ENCODE measurements around the gene CDKL1. TPM values are rescaled to one million over a fixed set of nuclear protein-coding genes. Genes with fewer than 3 reads are reported as not detected.

The CDKL1 gene
- total RNA-seq, 4 donors from 2014 or later, result 8.2 to 22.5 (median 9.5) TPM

DNA sequence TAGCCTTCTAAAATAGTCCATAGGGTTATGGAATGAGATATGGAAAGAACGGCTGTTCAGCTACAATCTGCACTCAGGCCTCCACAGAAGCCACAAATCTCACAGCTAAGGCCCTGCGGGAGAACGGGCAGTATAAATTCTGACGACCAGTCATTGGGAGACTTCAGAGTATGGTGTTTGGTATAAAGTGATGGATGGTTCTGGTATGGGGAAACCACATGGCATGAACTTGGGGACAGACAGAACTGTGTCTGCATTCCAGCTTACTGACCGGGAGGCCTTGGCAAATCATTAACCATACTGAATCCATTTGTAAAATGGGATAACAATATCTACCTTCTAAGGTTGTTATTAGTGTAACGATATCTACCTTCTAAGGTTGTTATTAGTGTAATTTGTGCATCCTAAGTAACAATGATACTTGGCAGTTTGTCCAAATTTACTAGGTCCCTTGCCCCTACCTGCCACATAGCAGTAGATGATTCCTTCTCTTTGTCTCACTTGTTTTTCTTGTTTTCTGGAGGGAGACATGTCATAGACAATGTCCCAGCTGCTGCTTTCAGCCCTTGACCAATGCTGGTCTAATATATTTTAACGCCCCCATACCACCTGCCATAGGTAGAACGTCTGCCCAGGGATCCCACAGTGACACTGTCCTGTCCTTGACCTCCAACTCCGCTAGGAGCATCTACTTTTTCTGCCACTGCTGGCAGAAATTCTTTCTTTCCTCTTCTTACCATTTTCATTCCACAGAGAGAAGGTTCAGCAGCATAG, 6.8 kb downstream of the CDKL1 start:
- Histone ChIP-seq H3K36me3 (peaks cover 0 to 24% (median 0%) of the 10 kb centered on the region in 3 donors), H3K9me3 (no peaks in the 10 kb centered on the region), H3K4me1 (peaks cover 0 to 11% (median 0%) of the 10 kb centered on the region in 4 donors), H3K4me3 (no peak overlapping the region), H3K27ac (no peak overlapping the region), H3K27me3 (no peaks in the 10 kb centered on the region)
- TF ChIP-seq POLR2A (IDR thresholded peaks at IDR 0.05), result no peak
- no peak for TF ChIP-seq EP300 (IDR thresholded peaks at IDR 0.05)
- TF ChIP-seq, protein P1, sequence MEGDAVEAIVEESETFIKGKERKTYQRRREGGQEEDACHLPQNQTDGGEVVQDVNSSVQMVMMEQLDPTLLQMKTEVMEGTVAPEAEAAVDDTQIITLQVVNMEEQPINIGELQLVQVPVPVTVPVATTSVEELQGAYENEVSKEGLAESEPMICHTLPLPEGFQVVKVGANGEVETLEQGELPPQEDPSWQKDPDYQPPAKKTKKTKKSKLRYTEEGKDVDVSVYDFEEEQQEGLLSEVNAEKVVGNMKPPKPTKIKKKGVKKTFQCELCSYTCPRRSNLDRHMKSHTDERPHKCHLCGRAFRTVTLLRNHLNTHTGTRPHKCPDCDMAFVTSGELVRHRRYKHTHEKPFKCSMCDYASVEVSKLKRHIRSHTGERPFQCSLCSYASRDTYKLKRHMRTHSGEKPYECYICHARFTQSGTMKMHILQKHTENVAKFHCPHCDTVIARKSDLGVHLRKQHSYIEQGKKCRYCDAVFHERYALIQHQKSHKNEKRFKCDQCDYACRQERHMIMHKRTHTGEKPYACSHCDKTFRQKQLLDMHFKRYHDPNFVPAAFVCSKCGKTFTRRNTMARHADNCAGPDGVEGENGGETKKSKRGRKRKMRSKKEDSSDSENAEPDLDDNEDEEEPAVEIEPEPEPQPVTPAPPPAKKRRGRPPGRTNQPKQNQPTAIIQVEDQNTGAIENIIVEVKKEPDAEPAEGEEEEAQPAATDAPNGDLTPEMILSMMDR (IDR thresholded peaks at IDR 0.05), result no peak
- WGBS, 2 donors, result 81 to 84% methylated on average over 9 of the region's 9 CpGs
- DNase-seq (ENCODE audit: low spot score in 2 of 2), result no peak

DNA sequence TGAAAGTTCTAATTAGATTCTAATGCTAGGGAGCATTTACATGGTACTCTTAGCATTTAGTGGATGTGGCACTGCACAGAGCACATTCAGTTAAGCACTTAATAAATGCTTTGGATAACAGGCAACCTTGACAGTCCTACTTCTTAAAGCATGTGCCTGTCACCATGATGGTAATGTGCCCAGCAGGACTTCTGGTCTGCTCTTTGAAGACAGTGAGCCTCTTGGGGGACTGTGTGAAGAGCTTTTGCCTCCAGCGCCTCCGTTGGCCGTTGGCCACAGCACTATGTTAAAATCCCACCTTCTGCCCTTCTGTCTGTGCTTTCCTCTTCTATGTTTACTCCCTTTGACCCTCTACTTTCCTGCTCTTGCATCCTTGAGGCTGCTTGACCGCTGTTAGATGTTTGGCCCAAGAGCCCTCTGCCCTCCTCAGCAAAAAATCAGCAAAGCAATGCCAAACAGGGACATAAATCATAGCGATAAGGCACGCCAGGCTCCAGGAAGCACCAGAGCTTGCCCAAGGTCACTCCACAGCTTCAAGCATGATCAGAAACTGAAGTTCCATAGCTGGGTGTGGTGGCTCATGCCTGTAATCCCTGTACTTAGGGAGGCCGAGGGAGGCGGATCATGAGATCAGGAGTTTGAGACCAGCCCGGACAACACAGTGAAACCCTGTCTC, 8.3 kb downstream of the CDKL1 start:
- Histone ChIP-seq H3K36me3 (peaks cover 0 to 24% (median 0%) of the 10 kb centered on the region in 3 donors), H3K27ac (no peak overlapping the region), H3K4me3 (no peak overlapping the region), H3K4me1 (peaks cover 0 to 3% (median 0%) of the 10 kb centered on the region in 4 donors), H3K27me3 (no peaks in the 10 kb centered on the region), H3K9me3 (no peaks in the 10 kb centered on the region)
- no peak for DNase-seq (ENCODE audit: low spot score in 2 of 2)
- TF ChIP-seq POLR2A (IDR thresholded peaks at IDR 0.05), result no peak
- no peak for TF ChIP-seq EP300 (IDR thresholded peaks at IDR 0.05)
- TF ChIP-seq, protein P1 (IDR thresholded peaks at IDR 0.05), result no peak
- WGBS, 2 donors, result 78 to 83% methylated on average over 9 of the region's 9 CpGs

DNA sequence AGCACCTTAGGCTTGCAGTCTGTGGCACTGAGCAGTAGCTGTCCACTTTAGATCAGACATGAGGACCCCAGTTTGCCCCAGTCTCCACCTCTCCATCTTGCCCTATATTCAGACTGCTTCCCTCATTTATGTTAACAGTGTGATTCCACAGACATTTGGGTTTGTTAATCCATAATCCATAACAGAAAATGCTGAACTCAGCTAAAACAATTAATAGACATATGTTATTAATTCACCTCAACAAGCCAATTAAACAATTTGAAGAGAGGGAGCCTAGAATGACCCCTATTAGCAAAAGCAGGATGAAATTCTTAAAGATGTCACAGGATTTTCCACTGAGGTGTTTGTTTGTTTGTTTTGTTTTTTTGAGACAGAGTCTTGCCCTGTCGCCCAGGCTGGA, 9.1 kb downstream of the CDKL1 start:
- Histone ChIP-seq H3K9me3 (no peaks in the 10 kb centered on the region), H3K27me3 (no peaks in the 10 kb centered on the region), H3K4me1 (peaks cover 0 to 3% (median 0%) of the 10 kb centered on the region in 4 donors), H3K4me3 (no peak overlapping the region), H3K27ac (no peak overlapping the region), H3K36me3 (peaks cover 0 to 16% (median 0%) of the 10 kb centered on the region in 3 donors)
- DNase-seq (ENCODE audit: low spot score in 2 of 2), result no peak
- 95% methylated on average over 1 of the region's 1 CpG for WGBS, 2 donors
- TF ChIP-seq EP300 (IDR thresholded peaks at IDR 0.05) (no peak), POLR2A (IDR thresholded peaks at IDR 0.05) (no peak)
- TF ChIP-seq, protein P1 (IDR thresholded peaks at IDR 0.05), result no peak

DNA sequence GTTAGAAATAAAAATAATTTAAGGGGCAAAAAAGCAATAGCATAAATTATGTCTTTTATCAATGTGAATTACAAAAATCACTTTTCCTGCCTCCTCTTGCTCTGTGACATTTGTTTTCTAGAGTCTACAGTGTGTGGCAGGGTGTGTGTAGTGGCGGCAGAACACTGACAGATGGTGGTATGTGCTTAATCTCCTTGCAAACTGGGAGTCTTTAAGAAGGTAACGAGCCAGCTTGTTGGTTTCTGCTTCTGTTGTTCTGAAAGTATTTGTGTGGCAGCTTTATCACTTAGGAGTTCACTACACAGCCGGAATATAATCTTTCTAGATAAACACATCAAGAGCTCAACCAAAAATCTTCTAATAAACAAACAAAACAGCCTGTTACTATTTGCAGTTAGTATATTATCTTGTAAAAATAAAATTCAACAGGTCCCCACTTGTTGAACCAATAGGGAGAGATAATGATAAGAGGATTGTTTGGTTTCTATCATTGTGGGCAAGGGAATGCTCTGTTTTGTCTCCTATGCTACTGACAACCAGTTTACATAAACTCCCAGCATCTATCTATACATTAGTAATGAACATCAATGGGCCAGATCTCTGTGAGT, 13.0 kb downstream of the CDKL1 start:
- DNase-seq (ENCODE audit: low spot score in 2 of 2), result no peak
- Histone ChIP-seq H3K36me3 (peaks cover 0 to 18% (median 0%) of the 10 kb centered on the region in 3 donors), H3K4me3 (no peak overlapping the region), H3K4me1 (peaks cover 0 to 3% (median 0%) of the 10 kb centered on the region in 4 donors), H3K27ac (no peak overlapping the region), H3K9me3 (no peaks in the 10 kb centered on the region), H3K27me3 (no peaks in the 10 kb centered on the region)
- no peak for TF ChIP-seq POLR2A (IDR thresholded peaks at IDR 0.05)
- no peak for TF ChIP-seq EP300 (IDR thresholded peaks at IDR 0.05)
- TF ChIP-seq, protein P1 (IDR thresholded peaks at IDR 0.05), result no peak
- 63 to 66% methylated on average over 3 of the region's 3 CpGs for WGBS, 2 donors
